Calu3 (cell line): ENCODE results near the gene POR. TPM values are rescaled to one million over a fixed set of nuclear protein-coding genes. Genes with fewer than 3 reads are reported as not detected.
"Not testable (repeated sequence)": the region's sequence is repeated elsewhere in the genome, so short reads cannot be mapped to it uniquely, and the experiment has no call there.

Source experiments
- BruUV-seq: library from RNA; stranded (reverse); fragments of 400-500 nt; replicated peaks from 2 replicates; lab custom pipeline; 2021; lab: Mats Ljungman, UMichigan
- CTCF ChIA-PET: fragments of 300-600 bp; sonication (Branson Sonifier 250); formaldehyde crosslinking; loops from one replicate; lab custom pipeline; 2022; ENCODE audit warnings: antibody characterized with exemption; lab: Charles Lee
- DNase-seq: peaks from one replicate; pipeline ENCODE4 v3.0.0; 2022
- H3K27ac Mint-ChIP-seq: one replicate; pipeline ENCODE4 v1.8.0; 2022; ENCODE audit warnings: mixed read lengths; ENCODE audit not compliant: unreplicated experiment
- H3K27me3 Mint-ChIP-seq: one replicate; pipeline ENCODE4 v1.8.0; 2022; ENCODE audit warnings: mixed read lengths; ENCODE audit not compliant: unreplicated experiment
- H3K36me3 Mint-ChIP-seq: one replicate; pipeline ENCODE4 v1.8.0; 2022; ENCODE audit warnings: mild to moderate bottlenecking, moderate library complexity, mixed read lengths; ENCODE audit not compliant: insufficient read depth, unreplicated experiment
- H3K4me1 Mint-ChIP-seq: one replicate; pipeline ENCODE4 v1.8.0; 2022; ENCODE audit warnings: mild to moderate bottlenecking, low read depth, mixed read lengths; ENCODE audit not compliant: unreplicated experiment
- H3K4me3 Mint-ChIP-seq: one replicate; pipeline ENCODE4 v1.8.0; 2022; ENCODE audit warnings: mild to moderate bottlenecking, low read depth, moderate library complexity, mixed read lengths; ENCODE audit not compliant: unreplicated experiment
- H3K9me3 Mint-ChIP-seq: one replicate; pipeline ENCODE4 v1.8.0; 2022; ENCODE audit warnings: low read depth, mixed read lengths; ENCODE audit not compliant: unreplicated experiment
- intact Hi-C: fragments of 100-400 bp; cut with micrococcal nuclease; formaldehyde crosslinking; loops from one replicate; pipeline ENCODE4 v1.10.0; 2022; ENCODE audit not compliant: unreplicated experiment
- total RNA-seq: library from RNA; stranded (reverse); gene quantifications from 2 replicates; pipeline ENCODE4 v1.2.3, GENCODE V29; 2022
- TF ChIP-seq, protein P1 (sequence below): fragments of 200-600 bp; IDR thresholded peaks from one replicate; pipeline ENCODE4 v1.8.0; 2022; ENCODE audit warnings: antibody characterized with exemption; ENCODE audit not compliant: unreplicated experiment

POR gene
- total RNA-seq, 1 experiment from 2014 or later, result 65.8 TPM

DNA sequence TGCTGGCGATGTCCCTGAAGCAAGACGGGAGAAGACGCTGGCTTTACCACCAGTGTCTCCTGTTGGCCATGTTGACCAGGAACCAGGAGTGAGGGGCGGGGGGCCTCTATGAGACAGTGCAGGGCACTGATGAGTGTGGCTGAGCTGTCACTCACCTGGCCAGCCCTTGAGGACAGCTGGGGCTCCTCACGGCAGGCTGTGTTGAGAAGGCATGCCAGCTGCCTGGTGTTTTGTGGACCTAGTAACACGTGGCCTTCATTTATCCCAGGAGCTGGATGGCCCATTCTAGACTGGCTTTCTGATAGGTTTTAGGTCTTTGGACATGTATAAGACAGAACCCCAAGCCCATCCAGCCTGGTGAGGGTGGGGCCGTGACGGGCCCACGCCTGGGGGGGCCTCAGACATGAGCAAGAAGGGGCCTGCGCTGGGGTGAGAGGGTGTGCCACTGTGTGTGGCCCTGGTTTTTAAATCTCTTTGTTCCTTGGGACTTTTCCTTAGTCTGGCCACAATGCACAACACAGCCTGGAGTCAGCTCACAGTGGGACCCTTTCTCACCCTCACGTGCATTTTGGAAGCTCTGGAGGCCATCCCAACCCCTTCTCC lies 25.6 kb upstream of the POR start:
- no peak overlapping the region for H3K4me3 Mint-ChIP-seq
- intact Hi-C loops, result no loop called here
- H3K36me3 Mint-ChIP-seq, result peaks cover 19% of the 10 kb centered on the region
- H3K9me3 Mint-ChIP-seq, result no peaks in the 10 kb centered on the region
- no peak for DNase-seq
- no peak overlapping the region for H3K27ac Mint-ChIP-seq
- BruUV-seq, result no TSS peak
- TF ChIP-seq, protein P1, sequence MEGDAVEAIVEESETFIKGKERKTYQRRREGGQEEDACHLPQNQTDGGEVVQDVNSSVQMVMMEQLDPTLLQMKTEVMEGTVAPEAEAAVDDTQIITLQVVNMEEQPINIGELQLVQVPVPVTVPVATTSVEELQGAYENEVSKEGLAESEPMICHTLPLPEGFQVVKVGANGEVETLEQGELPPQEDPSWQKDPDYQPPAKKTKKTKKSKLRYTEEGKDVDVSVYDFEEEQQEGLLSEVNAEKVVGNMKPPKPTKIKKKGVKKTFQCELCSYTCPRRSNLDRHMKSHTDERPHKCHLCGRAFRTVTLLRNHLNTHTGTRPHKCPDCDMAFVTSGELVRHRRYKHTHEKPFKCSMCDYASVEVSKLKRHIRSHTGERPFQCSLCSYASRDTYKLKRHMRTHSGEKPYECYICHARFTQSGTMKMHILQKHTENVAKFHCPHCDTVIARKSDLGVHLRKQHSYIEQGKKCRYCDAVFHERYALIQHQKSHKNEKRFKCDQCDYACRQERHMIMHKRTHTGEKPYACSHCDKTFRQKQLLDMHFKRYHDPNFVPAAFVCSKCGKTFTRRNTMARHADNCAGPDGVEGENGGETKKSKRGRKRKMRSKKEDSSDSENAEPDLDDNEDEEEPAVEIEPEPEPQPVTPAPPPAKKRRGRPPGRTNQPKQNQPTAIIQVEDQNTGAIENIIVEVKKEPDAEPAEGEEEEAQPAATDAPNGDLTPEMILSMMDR, result no peak
- CTCF ChIA-PET, result no interaction called here
- peaks cover 10% of the 10 kb centered on the region for H3K4me1 Mint-ChIP-seq
- H3K27me3 Mint-ChIP-seq, result no peaks in the 10 kb centered on the region

DNA sequence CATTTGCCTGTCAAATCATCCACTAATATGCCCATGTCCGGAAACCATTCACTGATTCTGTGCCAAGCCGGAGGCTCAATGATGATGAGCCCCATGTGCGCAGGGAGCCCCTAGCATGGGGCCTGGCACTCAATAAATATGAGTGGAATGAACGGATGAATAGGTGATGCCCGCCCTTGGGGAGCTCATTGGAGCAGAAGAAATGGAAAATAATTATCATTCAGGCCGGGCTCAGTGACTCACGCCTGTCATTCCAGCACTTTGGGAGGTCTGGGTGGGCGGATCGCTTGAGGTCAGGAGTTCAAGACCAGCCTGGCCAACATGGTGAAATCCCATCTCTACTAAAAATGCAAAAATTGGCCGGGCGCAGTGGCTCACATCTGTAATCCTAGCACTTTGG lies 25.1 kb upstream of the POR start:
- Mint-ChIP-seq H3K36me3 (peaks cover 19% of the 10 kb centered on the region), H3K27me3 (no peaks in the 10 kb centered on the region), H3K9me3 (no peaks in the 10 kb centered on the region), H3K4me1 (peaks cover 10% of the 10 kb centered on the region), H3K27ac (no peak overlapping the region), H3K4me3 (no peak overlapping the region)
- intact Hi-C loops, result no loop called here
- DNase-seq, result no peak
- TF ChIP-seq, protein P1, result no peak
- BruUV-seq, result no TSS peak
- CTCF ChIA-PET, result no interaction called here

DNA sequence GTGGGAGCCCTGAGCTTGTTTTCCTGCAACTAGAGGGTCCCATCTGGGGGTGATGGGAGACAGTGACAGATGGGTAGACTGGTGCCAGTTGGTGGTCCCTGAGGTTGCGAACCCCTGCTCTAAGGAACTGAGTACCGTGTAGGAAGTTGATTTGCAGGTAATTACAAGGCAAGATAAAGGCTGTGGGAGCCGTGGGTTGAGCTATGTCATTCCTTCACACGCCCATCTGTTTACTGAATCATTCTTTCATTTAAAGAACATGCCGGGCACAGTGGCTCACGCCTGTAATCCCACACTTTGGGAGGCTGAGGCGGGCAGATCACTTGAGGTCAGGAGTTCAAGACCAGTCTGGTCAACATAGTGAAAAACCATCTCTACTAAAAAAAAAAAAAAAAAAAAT lies 23.7 kb upstream of the POR start:
- BruUV-seq, H3K27me3 Mint-ChIP-seq, intact Hi-C loops, H3K27ac Mint-ChIP-seq, H3K9me3 Mint-ChIP-seq, H3K4me1 Mint-ChIP-seq, H3K4me3 Mint-ChIP-seq, DNase-seq, CTCF ChIA-PET: not testable (repeated sequence)
- H3K36me3 Mint-ChIP-seq, result peaks cover 19% of the 10 kb centered on the region

DNA sequence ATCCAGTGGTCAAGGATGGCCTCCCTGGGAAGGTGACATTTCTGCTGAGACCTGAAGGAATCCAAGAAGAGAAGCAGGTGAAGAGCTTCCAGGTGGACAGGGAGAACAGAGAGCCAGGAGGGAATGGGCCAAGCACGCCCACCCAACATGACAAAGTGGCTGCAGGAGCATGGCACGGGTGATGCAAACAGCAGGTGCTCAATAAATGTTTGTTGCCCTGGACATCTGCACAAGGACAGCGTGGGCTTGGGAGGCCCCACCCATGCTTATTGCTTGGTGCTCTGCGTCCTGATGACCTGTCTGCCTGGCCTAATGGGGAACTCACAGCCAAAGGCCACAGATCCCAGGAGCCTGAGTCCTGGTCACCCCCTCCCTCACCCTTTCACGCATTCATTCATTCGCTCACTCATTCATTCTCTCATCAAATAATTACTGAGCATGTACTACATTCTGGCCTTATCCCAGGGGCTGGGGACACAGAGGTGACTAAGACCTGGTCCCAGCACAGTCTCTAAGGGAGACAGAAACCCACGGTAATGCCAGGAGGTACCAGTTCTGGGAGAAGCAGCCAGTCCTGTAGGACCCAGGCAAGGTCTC lies 23.0 kb upstream of the POR start:
- TF ChIP-seq, protein P1, result no peak
- Mint-ChIP-seq H3K27me3 (no peaks in the 10 kb centered on the region), H3K4me1 (peaks cover 10% of the 10 kb centered on the region), H3K27ac (no peak overlapping the region), H3K9me3 (no peaks in the 10 kb centered on the region), H3K4me3 (no peak overlapping the region), H3K36me3 (peaks cover 19% of the 10 kb centered on the region)
- DNase-seq, result no peak
- intact Hi-C loops, result no loop called here
- BruUV-seq, result no TSS peak
- CTCF ChIA-PET, result no interaction called here
